Measurements from ENCODE around the gene DONSON.

Gene DONSON

DNA sequence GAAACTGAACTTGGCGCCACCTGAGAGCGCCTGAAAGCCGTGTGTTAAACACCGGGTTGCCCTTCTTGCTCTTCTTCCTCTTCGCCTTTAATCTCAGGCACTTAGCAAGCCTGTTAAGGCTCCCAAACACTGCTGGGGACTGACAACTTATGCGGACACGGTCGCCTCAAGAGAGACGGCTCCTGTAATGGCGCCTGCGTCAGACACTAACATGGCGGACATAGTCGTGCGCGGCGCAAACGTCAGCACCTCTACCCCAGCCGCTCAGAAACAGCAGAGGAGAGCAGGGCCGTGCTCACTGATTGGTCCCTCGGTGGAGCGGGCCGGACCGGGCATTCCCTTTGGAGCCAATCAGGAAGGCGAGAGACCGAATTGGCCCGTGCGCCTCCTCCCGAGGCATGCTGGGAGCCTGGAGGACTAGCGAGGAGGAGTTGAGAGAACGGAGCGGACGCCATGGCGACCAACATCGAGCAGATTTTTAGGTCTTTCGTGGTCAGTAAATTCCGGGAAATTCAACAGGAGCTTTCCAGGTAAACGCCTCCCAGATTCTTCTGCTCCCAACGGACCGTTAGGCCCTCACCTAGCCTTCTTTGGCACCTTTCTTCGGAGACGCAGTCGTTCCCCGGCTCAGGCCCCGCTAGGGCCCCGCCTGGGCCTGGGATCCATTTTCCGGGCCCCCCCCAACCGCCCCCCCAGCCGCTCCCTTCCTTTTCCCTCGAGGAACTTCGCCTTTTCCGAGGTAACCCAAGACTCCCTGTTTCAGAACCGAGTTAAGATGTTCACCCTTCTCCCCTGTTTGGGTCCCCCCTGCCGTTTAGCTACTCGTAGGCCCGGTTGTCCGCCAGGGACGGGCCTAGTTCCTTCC lies 45.6 kb downstream of the DONSON start, which contains the start of gene SON:
Gene SON (plus strand): TSS at position 399 of the 865 bp plus-strand sequence. CDS start 55 bp downstream, at position 454.
- DNase-seq (ENCODE audit: low spot score) (peak; percentile 96), FAIRE-seq (no peak)

DNA sequence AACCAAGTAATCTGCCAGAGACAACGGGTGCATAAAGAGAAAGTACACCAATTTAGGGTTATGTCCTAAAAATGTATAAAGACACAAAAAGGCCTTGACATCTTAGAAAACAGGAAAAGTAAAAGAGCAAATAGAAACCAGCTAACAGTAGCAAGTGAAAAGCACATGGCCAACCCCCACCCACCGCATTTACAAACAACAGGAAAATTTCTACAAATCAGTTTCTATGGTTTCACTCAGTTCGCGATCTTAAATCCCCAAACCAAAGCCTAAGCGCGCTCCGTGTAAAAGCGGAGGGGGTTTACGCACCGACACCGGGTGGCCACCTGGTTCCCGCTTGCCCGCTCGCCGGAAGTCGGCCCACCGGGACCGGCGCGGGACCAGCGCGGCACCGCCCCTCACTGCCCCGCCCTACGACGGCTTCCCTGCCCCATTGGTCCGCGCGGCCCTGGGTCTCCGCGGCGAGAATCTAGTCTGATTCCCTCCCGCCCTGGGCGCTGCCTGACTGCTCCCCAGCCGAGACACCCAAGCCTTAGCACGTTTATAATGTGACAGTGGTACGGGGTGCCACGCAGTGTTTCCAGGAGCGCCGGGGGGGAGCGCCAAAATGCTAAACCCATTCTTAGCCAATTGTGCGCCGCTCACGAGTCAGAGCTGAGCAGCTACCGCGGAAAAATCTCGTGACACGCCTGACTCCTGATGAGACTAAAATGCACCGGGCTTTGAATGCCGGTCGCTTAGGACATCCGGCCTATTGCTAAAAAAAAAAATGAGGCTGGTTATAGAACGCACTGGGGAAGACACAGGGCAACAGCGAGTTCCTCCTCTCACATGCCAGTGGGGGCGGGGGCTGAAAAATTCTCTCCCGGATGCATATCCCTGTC lies 46.5 kb downstream of the DONSON start, which contains the start of gene GART:
Gene GART (minus strand): TSS at position 362 of the 884 bp plus-strand sequence. CDS start 2,802 bp downstream, outside the sequence.
- DNase-seq (ENCODE audit: low spot score) (peak; percentile 84), FAIRE-seq (no peak)

DNA sequence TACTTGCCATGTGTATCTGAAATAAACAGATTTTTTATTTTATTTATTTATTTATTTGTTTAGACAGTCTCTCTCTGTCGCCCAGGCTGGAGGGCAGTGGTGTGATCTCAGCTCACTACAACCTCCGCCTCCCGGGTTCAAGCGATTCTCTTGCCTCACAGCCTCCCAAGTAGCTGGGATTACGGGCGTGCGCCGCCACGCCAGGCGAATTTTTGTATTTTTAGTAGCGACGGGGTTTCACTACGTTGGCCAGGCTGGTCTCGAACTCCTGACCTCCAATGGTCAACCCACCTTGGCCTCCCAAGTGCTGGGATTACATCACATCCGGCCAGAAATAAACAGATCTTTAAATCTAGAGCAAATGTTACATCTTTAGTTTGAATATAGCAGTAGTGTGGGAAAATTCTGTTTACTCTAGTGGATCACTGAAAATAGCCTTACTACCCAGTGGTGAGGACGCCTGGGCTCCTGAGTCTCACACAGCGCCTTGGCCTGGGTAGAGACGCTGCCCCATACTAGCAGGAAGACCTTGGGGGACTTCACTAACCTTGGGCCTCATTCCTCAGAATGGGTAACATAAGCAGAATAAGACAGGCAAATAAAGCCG lies 47.3 kb downstream of the DONSON start:
- FAIRE-seq (no peak), DNase-seq (ENCODE audit: low spot score) (peak; percentile 4)

DNA sequence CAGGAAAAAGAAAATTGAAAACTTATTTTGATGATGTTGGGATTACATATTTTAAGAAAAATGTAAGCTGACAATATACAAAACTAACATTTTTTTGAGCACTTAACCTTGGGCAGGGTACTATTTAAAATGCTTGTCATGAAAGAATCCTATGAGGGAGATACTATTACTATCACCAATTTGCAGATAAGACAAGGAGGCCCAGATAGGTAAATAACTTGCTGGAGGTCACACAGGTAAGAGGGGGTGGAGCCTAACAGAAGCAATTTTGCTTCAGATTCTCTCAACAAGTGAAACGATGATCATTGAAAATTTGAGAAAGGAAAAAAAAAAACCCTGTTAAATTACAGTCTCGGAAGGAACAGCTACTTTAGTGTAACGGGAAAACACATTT lies 47.8 kb downstream of the DONSON start:
- DNase-seq (ENCODE audit: low spot score) (no peak), FAIRE-seq (no peak)

DNA sequence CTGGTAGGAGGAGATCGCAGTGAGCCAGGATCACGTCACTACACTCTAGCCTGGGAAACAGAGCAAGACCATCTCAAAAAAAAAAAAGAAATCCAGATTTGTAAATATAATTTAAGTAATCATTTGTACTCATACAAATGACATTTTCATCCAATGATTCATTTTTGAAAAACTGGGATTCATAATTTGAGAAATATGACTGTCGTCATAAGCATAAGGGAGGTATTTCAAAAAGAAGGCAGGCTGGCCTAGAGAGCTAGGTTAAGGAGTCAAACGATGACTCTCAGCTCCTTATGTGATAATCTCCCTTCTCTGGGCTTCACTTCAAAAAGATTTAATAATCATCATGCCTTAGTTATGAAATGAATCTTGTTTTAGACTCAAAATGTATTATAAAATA lies 48.9 kb downstream of the DONSON start:
- DNase-seq (ENCODE audit: low spot score) (no peak), FAIRE-seq (no peak)

DNA sequence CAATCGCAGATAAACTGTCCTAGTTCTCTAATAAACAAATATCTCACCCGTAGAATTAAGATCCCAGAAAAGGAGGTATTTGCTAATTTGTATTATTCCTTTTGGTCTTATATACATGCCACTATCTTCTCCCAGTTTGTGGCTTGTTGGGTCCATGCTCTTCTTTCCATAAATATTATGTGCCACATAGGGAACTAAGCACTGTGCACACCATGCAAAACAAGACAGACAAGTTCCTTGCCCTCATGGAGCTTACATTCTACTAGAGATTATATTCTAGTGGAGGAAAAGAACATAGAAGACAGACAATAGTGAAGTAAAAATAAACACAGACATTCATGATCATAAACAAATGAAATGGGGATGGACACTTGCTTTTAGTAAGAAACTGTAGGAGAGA lies 51.3 kb downstream of the DONSON start:
- no peak for DNase-seq (ENCODE audit: low spot score)
- FAIRE-seq: no peak

DNA sequence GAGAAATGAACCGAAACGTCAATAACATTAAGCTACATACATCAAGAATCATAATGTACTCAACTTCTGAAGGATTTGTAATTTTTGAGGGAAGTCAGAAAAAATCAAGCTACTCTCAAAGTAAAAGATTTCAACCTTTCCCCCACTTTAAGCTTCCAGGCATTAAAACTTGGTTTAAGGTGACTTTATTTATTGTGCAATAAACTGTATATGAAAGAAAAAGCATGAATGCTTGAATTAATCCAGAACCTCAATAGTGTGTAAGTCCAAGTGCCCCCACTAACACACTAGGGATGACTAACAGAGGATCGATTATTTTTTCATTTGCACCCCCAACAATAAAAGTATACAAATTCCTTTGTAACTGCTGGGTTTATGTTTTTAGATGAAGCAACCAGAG lies 57.5 kb downstream of the DONSON start:
- FAIRE-seq (no peak), DNase-seq (ENCODE audit: low spot score) (no peak)
